GM23338 (cell line): ENCODE measurements around the gene IGF2BP3. TPM values are rescaled to one million over a fixed set of nuclear protein-coding genes. Genes with fewer than 3 reads are reported as not detected.

ENCODE experiments used
- ATAC-seq: fragments of 200-7000 bp; cut with Tn5 transposase; 3 replicates; pipeline ENCODE4 v1.9.1; 2020
- DNase-seq: peaks from one replicate; pipeline ENCODE4 v3.0.0-alpha.2; 2015; ENCODE audit warnings: low spot score
- H2AFZ ChIP-seq: fragments of 200-600 bp; sonication (generic); 2 replicates; pipeline ENCODE4 v1.8.0; 2016; ENCODE audit warnings: antibody characterized with exemption, mild to moderate bottlenecking, moderate library complexity
- H3F3A ChIP-seq: fragments of 200-600 bp; sonication (generic); replicated peaks from 2 replicates; pipeline ENCODE4 v1.8.0; 2017; ENCODE audit warnings: antibody characterized with exemption, mixed run types, low read depth
- H3K27ac ChIP-seq: fragments of 200-600 bp; sonication (generic); 2 replicates; pipeline ENCODE4 v1.6.1; 2016; ENCODE audit warnings: low read depth
- H3K27me3 ChIP-seq: fragments of 200-600 bp; sonication (generic); 2 replicates; pipeline ENCODE4 v1.8.0; 2016; ENCODE audit warnings: mild to moderate bottlenecking, mixed run types, moderate library complexity; ENCODE audit not compliant: insufficient read depth
- H3K36me3 ChIP-seq: fragments of 200-600 bp; sonication (generic); 2 replicates; pipeline ENCODE4 v1.8.0; 2016; ENCODE audit warnings: mild to moderate bottlenecking; ENCODE audit not compliant: insufficient read depth
- H3K4me1 ChIP-seq: fragments of 200-600 bp; sonication (generic); 2 replicates; pipeline ENCODE4 v1.8.0; 2016; ENCODE audit warnings: mild to moderate bottlenecking, moderate library complexity; ENCODE audit not compliant: insufficient read depth
- H3K4me2 ChIP-seq: fragments of 200-600 bp; sonication (generic); 2 replicates; pipeline ENCODE4 v1.7.1; 2017; ENCODE audit warnings: mixed run types
- H3K4me3 ChIP-seq: fragments of 200-600 bp; sonication (generic); 2 replicates; pipeline ENCODE4 v1.6.1; 2016; ENCODE audit warnings: mixed run types
- H3K79me2 ChIP-seq: fragments of 200-600 bp; sonication (generic); replicated peaks from 2 replicates; pipeline ENCODE4 v1.8.0; 2017; ENCODE audit warnings: mild to moderate bottlenecking; ENCODE audit not compliant: insufficient read depth
- H3K9me2 ChIP-seq: fragments of 200-600 bp; sonication (generic); 2 replicates; pipeline ENCODE4 v1.8.0; 2017; ENCODE audit not compliant: insufficient read depth
- H4K20me1 ChIP-seq: fragments of 200-600 bp; sonication (generic); replicated peaks from 2 replicates; pipeline ENCODE4 v1.8.0; 2017; ENCODE audit warnings: mild to moderate bottlenecking; ENCODE audit not compliant: insufficient read depth
- H3K27ac Mint-ChIP-seq: 2 replicates; pipeline ENCODE4 v1.8.0; 2020; ENCODE audit warnings: inconsistent platforms, mild to moderate bottlenecking, moderate library complexity, mixed read lengths
- H3K27me3 Mint-ChIP-seq: 3 replicates; pipeline ENCODE4 v1.8.0; 2022; ENCODE audit warnings: low read depth, mild to moderate bottlenecking, moderate library complexity, mixed read lengths, inconsistent platforms; ENCODE audit not compliant: insufficient read depth, poor library complexity
- H3K36me3 Mint-ChIP-seq: 3 replicates; pipeline ENCODE4 v1.8.0; 2021; ENCODE audit warnings: low read depth, mild to moderate bottlenecking, inconsistent platforms, moderate library complexity, mixed read lengths
- H3K4me1 Mint-ChIP-seq: 3 replicates; pipeline ENCODE4 v1.8.0; 2020; ENCODE audit warnings: mild to moderate bottlenecking, inconsistent platforms, mixed read lengths
- H3K4me3 Mint-ChIP-seq: 3 replicates; pipeline ENCODE4 v1.8.0; 2021; ENCODE audit warnings: moderate library complexity, mild to moderate bottlenecking, inconsistent platforms, mixed read lengths
- H3K9me3 Mint-ChIP-seq: 3 replicates; pipeline ENCODE4 v1.8.0; 2020; ENCODE audit warnings: moderate library complexity, mild to moderate bottlenecking, inconsistent platforms, mixed read lengths
- EZH2 ChIP-seq: fragments of 200-600 bp; sonication (generic); IDR thresholded peaks from one replicate; pipeline ENCODE4 v1.8.0; 2017; ENCODE audit warnings: antibody characterized with exemption, mild to moderate bottlenecking, low read depth; ENCODE audit not compliant: unreplicated experiment
- EZH2phosphoT487 ChIP-seq: fragments of 200-600 bp; sonication (generic); IDR thresholded peaks from one replicate; pipeline ENCODE4 v1.8.1; 2018; ENCODE audit warnings: antibody characterized with exemption; ENCODE audit not compliant: unreplicated experiment
- ZNF462 ChIP-seq: fragments of 250-450 bp; sonication (Bioruptor Pico); IDR thresholded peaks from 2 replicates; pipeline ENCODE4 v1.5.0; 2020; ENCODE audit warnings: mild to moderate bottlenecking, moderate library complexity
- polyA plus RNA-seq: library from polyadenylated mRNA; unstranded; fragments of >200 nt; fragmentation: Nextera tagmentation; extraction: Ambion mirVana; gene quantifications from 2 replicates; pipeline ENCODE4 v1.2.1, GENCODE V29; 2016
- total RNA-seq: library from RNA; depleted of rRNA; stranded (reverse); fragments of >200 nt; shearing (Covaris generic); gene quantifications from 2 replicates; pipeline ENCODE4 v1.2.3, GENCODE V29; 2014

The IGF2BP3 gene
- total and polyA plus RNA-seq, 2 experiments from 2014 or later = 52.0 to 183 TPM

- no peak for TF ChIP-seq ZNF462 (CRISPR knock-in tag)
These were observed 128.3 kb downstream of the IGF2BP3 start (continued) for GRCh38 chr7:23341846-23342598.

GRCh38 chr7:23338863-23339262 lies 131.4 kb downstream of the IGF2BP3 start:
- H3K4me2 ChIP-seq = no peak overlapping the region
- no peaks in the 10 kb centered on the region for H3K9me2 ChIP-seq
- peaks cover 8% of the 10 kb centered on the region for H4K20me1 ChIP-seq
- peaks cover 3% of the 10 kb centered on the region for H3K27me3 Mint-ChIP-seq
- no peaks in the 10 kb centered on the region for H3K4me1 ChIP-seq
- H3K36me3 Mint-ChIP-seq = peaks cover 92% of the 10 kb centered on the region
- no peak overlapping the region for H3K27ac ChIP-seq
- no peaks in the 10 kb centered on the region; the same call in 1 of the 2 replicates for H3K79me2 ChIP-seq
- no peaks in the 10 kb centered on the region for H3K4me1 Mint-ChIP-seq
- H3K27me3 ChIP-seq = no peaks in the 10 kb centered on the region
- ATAC-seq (no peak), DNase-seq (no peak)
- H3K9me3 Mint-ChIP-seq = no peaks in the 10 kb centered on the region; the same call in 2 of the 3 replicates
- no peak overlapping the region for H2AFZ ChIP-seq
- no peak overlapping the region for H3K4me3 Mint-ChIP-seq
- H3F3A ChIP-seq = peaks cover 14% of the 10 kb centered on the region
- no peak overlapping the region for H3K4me3 ChIP-seq
- TF ChIP-seq EZH2phosphoT487 (no peak), EZH2 (no peak)
- peaks cover 59% of the 10 kb centered on the region for H3K36me3 ChIP-seq
- H3K27ac Mint-ChIP-seq = no peak overlapping the region
